Measurements from ENCODE around the gene HAPLN2.

HAPLN2 gene

DNA sequence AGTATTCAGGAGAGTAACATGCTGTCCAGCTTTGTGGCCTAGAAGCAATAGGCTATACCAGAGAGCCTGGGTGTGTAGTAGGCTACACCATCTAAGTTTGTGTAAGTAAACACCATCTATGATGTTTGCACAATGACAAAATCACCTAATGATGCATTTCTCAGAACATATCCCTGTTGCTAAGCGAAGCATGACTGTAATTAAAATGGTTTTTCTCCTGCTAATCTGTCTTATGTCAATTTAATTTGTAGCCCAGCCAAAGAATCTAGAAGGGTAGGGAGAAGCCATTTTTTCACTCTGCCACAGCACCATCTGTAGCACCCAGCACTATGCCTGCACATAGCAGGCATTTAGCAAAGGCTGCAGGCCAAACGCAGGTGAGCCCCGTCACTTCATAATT is 41.7 kb upstream of the HAPLN2 start:
- H3K36me3 ChIP-seq (ENCODE audit: control insufficient read depth, insufficient read depth, low read length) = no peaks in the 10 kb centered on the region
- H3K4me3 ChIP-seq (replicated peaks; ENCODE audit: low read depth, low read length) = no peak overlapping the region
- H3K27me3 ChIP-seq (replicated peaks; ENCODE audit: control insufficient read depth, insufficient read depth, low read length) = no peaks in the 10 kb centered on the region; the same call in 1 of the 2 replicates
- TF ChIP-seq, protein P1, sequence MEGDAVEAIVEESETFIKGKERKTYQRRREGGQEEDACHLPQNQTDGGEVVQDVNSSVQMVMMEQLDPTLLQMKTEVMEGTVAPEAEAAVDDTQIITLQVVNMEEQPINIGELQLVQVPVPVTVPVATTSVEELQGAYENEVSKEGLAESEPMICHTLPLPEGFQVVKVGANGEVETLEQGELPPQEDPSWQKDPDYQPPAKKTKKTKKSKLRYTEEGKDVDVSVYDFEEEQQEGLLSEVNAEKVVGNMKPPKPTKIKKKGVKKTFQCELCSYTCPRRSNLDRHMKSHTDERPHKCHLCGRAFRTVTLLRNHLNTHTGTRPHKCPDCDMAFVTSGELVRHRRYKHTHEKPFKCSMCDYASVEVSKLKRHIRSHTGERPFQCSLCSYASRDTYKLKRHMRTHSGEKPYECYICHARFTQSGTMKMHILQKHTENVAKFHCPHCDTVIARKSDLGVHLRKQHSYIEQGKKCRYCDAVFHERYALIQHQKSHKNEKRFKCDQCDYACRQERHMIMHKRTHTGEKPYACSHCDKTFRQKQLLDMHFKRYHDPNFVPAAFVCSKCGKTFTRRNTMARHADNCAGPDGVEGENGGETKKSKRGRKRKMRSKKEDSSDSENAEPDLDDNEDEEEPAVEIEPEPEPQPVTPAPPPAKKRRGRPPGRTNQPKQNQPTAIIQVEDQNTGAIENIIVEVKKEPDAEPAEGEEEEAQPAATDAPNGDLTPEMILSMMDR (IDR thresholded peaks at IDR 0.05; ENCODE audit: insufficient read depth, low read length, poor library complexity, severe bottlenecking) = no peak
- no peak for DNase-seq (ENCODE audit: extremely low read depth, insufficient read length)

GRCh38 chr1:156578055-156578454 is 41.2 kb upstream of the HAPLN2 start:
- no peak for DNase-seq (ENCODE audit: extremely low read depth, insufficient read length)
- H3K36me3 ChIP-seq (ENCODE audit: control insufficient read depth, insufficient read depth, low read length) = no peaks in the 10 kb centered on the region

DNA sequence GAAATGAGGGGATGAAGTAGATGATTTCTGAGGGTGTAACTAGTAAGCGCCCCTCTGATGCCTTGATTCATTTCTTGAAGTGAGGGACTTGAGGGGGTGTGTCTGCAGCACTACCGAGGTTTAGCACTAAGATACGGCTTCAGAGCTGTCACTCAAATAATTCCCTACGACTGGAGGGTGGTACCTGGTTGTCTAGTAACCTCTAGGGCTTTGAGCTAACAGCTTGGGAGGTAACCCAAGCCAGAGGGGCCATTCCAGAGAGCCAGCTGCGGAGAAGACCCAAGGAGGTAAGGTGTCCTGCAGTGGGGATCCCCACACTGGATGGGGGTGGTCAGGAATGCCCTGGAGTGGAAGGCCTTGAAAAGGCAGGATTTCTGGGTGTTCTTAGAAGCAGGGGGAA is 39.7 kb upstream of the HAPLN2 start, which contains the start of gene TTC24:
TTC24 (plus strand) TSS at position 252 of the 400 bp plus-strand sequence. CDS start 1,642 bp downstream, outside the sequence.
- no peak for DNase-seq (ENCODE audit: extremely low read depth, insufficient read length)
- TF ChIP-seq, protein P1 (IDR thresholded peaks at IDR 0.05; ENCODE audit: insufficient read depth, low read length, poor library complexity, severe bottlenecking) = no peak

More at GRCh38 chr1:156578055-156578454, 41.2 kb upstream of the HAPLN2 start:
- Histone ChIP-seq H3K27me3 (replicated peaks; ENCODE audit: control insufficient read depth, insufficient read depth, low read length) (no peaks in the 10 kb centered on the region; the same call in 1 of the 2 replicates), H3K4me3 (replicated peaks; ENCODE audit: low read depth, low read length) (no peak overlapping the region)
- TF ChIP-seq, protein P1 (IDR thresholded peaks at IDR 0.05; ENCODE audit: insufficient read depth, low read length, poor library complexity, severe bottlenecking) = no peak

DNA sequence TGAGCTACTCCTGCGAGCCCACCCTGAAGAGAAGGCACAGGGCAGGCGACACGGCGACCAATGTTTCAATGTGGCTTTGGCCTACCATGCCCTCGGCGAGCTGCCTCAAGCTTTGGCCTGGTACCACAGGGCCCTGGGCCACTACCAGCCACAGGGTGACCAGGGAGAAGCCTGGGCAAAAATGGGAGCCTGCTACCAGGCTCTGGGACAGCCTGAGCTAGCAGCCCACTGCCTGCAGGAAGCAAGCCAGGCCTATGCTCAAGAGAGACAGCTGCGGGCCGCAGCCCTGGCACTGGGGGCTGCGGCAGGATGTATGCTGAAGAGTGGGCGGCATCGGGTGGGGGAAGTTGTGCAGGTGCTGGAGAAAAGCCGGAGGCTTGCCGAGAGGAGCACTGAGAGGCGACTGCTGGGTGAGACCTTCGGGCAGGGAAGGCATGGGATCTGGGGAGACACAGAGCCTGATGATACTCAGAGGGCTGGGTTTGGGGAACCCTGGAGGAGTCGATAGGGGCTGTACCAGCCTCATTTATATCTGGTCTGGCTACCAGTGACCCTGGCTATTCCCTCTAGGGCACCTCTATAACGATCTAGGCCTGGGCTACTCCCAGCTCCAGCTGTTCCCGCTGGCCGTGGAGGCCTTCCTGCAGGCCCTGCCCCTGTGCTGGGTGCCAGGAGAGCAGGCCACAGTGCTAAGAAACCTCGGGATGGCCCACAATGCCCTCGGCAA is 37.4 kb upstream of the HAPLN2 start:
- DNase-seq (ENCODE audit: extremely low read depth, insufficient read length) = no peak
- no peak overlapping the region for H3K4me3 ChIP-seq (replicated peaks; ENCODE audit: low read depth, low read length)
- H3K36me3 ChIP-seq (ENCODE audit: control insufficient read depth, insufficient read depth, low read length) = no peaks in the 10 kb centered on the region
- TF ChIP-seq, protein P1 (IDR thresholded peaks at IDR 0.05; ENCODE audit: insufficient read depth, low read length, poor library complexity, severe bottlenecking) = no peak
- no peaks in the 10 kb centered on the region for H3K27me3 ChIP-seq (replicated peaks; ENCODE audit: control insufficient read depth, insufficient read depth, low read length)

More for the DNA sequence above, 39.7 kb upstream of the HAPLN2 start, which contains the start of gene TTC24:
- H3K27me3 ChIP-seq (replicated peaks; ENCODE audit: control insufficient read depth, insufficient read depth, low read length) = no peaks in the 10 kb centered on the region; the same call in 1 of the 2 replicates
- H3K4me3 ChIP-seq (replicated peaks; ENCODE audit: low read depth, low read length) = no peak within 1 kb of the TSS
- H3K36me3 ChIP-seq (ENCODE audit: control insufficient read depth, insufficient read depth, low read length) = no peaks in the 10 kb centered on the region

DNA sequence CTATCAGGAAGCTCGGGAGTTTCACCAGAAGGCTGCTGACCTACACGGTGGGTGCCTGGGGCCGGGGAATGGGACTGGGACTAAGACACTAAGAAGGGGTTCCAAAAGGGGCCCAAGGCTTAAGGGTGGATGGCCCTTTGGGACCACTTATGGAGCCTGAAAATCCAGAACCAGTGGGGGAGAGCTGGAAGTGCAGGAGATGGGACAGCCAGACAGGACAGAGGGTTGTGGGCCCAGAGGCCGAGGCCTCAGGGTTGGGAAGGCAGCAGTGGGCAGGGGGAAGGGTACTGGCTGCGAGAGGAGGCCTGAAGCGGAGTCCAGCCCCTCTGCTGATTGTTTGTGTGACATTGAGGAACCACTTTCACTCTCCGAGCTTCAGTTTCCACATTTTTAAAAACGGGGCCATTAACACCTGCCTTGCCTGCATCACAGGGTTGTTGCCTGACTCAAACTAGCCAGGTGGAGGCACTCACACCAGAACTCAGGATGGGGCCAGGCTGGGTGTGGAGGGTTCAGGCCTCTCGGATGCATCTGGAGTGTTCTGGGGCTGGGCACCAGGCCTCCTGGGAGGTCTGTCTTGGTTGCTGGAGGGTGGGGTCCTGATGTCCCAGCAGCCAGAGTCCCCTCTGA is 36.7 kb upstream of the HAPLN2 start:
- TF ChIP-seq, protein P1 (IDR thresholded peaks at IDR 0.05; ENCODE audit: insufficient read depth, low read length, poor library complexity, severe bottlenecking) = no peak
- DNase-seq (ENCODE audit: extremely low read depth, insufficient read length) = no peak
- no peaks in the 10 kb centered on the region for H3K27me3 ChIP-seq (replicated peaks; ENCODE audit: control insufficient read depth, insufficient read depth, low read length)
- H3K4me3 ChIP-seq (replicated peaks; ENCODE audit: low read depth, low read length) = no peak overlapping the region
- no peaks in the 10 kb centered on the region for H3K36me3 ChIP-seq (ENCODE audit: control insufficient read depth, insufficient read depth, low read length)
